Neuronal stem cell (in vitro differentiated cells): ENCODE results near the gene TEX29.

Experiments used
- DNase-seq: peaks from one replicate; pipeline ENCODE4 v3.0.0-alpha.2; 2013; ENCODE audit warnings: low spot score
- H2AFZ ChIP-seq: one replicate; pipeline ENCODE4 v1.6.1; 2013; ENCODE audit warnings: mild to moderate bottlenecking, low read length, inconsistent platforms
- H2AK5ac ChIP-seq: 2 replicates; pipeline ENCODE4 v1.6.1; 2013; ENCODE audit warnings: low read depth, mild to moderate bottlenecking, inconsistent platforms, low read length, moderate library complexity, mixed read lengths
- H2BK120ac ChIP-seq: 2 replicates; pipeline ENCODE4 v1.6.1; 2013; ENCODE audit warnings: low read depth, mild to moderate bottlenecking, inconsistent platforms, low read length, moderate library complexity, mixed read lengths
- H2BK12ac ChIP-seq: one replicate; pipeline ENCODE4 v1.6.1; 2013; ENCODE audit warnings: low read length, inconsistent platforms
- H2BK15ac ChIP-seq: 2 replicates; pipeline ENCODE4 v1.6.1; 2013; ENCODE audit warnings: mild to moderate bottlenecking, low read length, inconsistent platforms, mixed read lengths
- H2BK5ac ChIP-seq: one replicate; pipeline ENCODE4 v1.6.1; 2013; ENCODE audit warnings: inconsistent platforms, mild to moderate bottlenecking, low read length, moderate library complexity
- H3K14ac ChIP-seq: one replicate; pipeline ENCODE4 v1.6.1; 2013; ENCODE audit warnings: low read length, inconsistent platforms
- H3K18ac ChIP-seq: 2 replicates; pipeline ENCODE4 v1.6.1; 2013; ENCODE audit warnings: low read length, inconsistent platforms
- H3K23ac ChIP-seq: 2 replicates; pipeline ENCODE4 v1.6.1; 2013; ENCODE audit warnings: low read depth, mild to moderate bottlenecking, mixed read lengths, low read length, inconsistent platforms; ENCODE audit not compliant: poor library complexity
- H3K27ac ChIP-seq: replicated peaks from 3 replicates; pipeline ENCODE4 v1.5.1; 2013; ENCODE audit warnings: low read length, inconsistent platforms
- H3K27me3 ChIP-seq, 3 experiments: 2 replicates each; pipeline ENCODE4 v1.6.1; 2013; ENCODE audit warnings: low read length in 3 of 3, mild to moderate bottlenecking in 2 of 3, inconsistent platforms in 1 of 3, low read depth in 1 of 3, mixed read lengths in 1 of 3, moderate library complexity in 1 of 3; ENCODE audit not compliant: control insufficient read depth in 3 of 3, insufficient read depth in 3 of 3
- H3K36me3 ChIP-seq, 2 donors: replicated peaks in 1 of 2; 2 replicates each; pipeline ENCODE4 v1.6.1; 2013; ENCODE audit warnings: low read length in 2 of 2; ENCODE audit not compliant: control insufficient read depth in 2 of 2, insufficient read depth in 2 of 2
- H3K4ac ChIP-seq: 2 replicates; pipeline ENCODE4 v1.6.1; 2013; ENCODE audit warnings: inconsistent platforms, mild to moderate bottlenecking, low read length, moderate library complexity
- H3K4me1 ChIP-seq, 2 donors: 1 replicate in 1 of 2; 2 replicates in 1 of 2; pipeline ENCODE4 v1.6.1; 2013; ENCODE audit warnings: low read length in 2 of 2, low read depth in 1 of 2; ENCODE audit not compliant: control insufficient read depth in 2 of 2, insufficient read depth in 1 of 2
- H3K4me2 ChIP-seq: one replicate; pipeline ENCODE4 v1.6.1; 2013; ENCODE audit warnings: mild to moderate bottlenecking, low read length, inconsistent platforms; ENCODE audit not compliant: insufficient read depth, poor library complexity, severe bottlenecking
- H3K4me3 ChIP-seq, 2 donors: 2 replicates each; pipeline ENCODE4 v1.5.1; 2013; ENCODE audit warnings: low read length in 2 of 2, mild to moderate bottlenecking in 2 of 2, inconsistent platforms in 1 of 2, moderate library complexity in 1 of 2
- H3K79me1 ChIP-seq: one replicate; pipeline ENCODE4 v1.6.1; 2013; ENCODE audit warnings: low read depth, mild to moderate bottlenecking, inconsistent platforms, low read length, moderate library complexity
- H3K9ac ChIP-seq: one replicate; pipeline ENCODE4 v1.6.1; 2013; ENCODE audit warnings: mild to moderate bottlenecking, low read depth, low read length, inconsistent platforms; ENCODE audit not compliant: poor library complexity
- H3K9me3 ChIP-seq, 2 donors: replicated peaks in 1 of 2; 2 replicates each; pipeline versions ENCODE3 to v1.6.1; 2013; ENCODE audit warnings: low read length in 2 of 2, mild to moderate bottlenecking in 2 of 2, inconsistent platforms in 1 of 2, low read depth in 1 of 2, mixed read lengths in 1 of 2, moderate library complexity in 1 of 2; ENCODE audit not compliant: control insufficient read depth in 2 of 2, insufficient read depth in 1 of 2
- H4K8ac ChIP-seq: one replicate; pipeline ENCODE4 v1.6.1; 2013; ENCODE audit warnings: low read depth, mild to moderate bottlenecking, inconsistent platforms, low read length, moderate library complexity
- H4K91ac ChIP-seq: one replicate; pipeline ENCODE4 v1.6.1; 2013; ENCODE audit warnings: low read length, low read depth, mild to moderate bottlenecking, inconsistent platforms; ENCODE audit not compliant: poor library complexity
- WGBS, 2 donors: extraction: QIAGEN DNeasy Blood & Tissue Kit; methylation state at CpG; one replicate each; pipeline ENCODE4 v1.1.7; 2013; ENCODE audit warnings: missing lambda C conversion rate in 2 of 2, mixed read lengths in 1 of 2; ENCODE audit not compliant: insufficient read length in 2 of 2, insufficient replicate concordance in 1 of 2; ENCODE audit errors: extremely low coverage in 2 of 2; 5-methylcytosine and 5-hydroxymethylcytosine counted together

The TEX29 gene

DNA sequence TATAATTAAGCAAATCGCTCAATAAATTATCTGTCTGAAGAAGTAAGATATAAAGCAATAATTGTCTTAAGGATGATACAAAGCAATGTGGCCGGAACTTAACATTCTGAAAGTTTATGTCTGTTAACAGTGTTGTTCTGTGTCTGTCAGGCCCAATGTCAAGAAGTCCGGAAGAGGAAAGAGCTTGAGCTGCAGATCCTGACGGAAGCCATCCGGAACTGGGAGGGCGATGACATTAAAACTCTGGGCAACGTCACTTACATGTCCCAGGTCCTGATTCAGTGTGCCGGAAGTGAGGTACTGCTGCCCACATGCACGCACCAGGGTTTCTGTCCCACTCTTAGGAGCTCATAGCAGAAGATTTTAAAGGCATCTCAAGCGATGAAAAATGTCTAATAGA, 45.1 kb upstream of the TEX29 start:
- no peak overlapping the region for H2BK15ac ChIP-seq
- H4K91ac ChIP-seq, result no peak overlapping the region
- H3K18ac ChIP-seq, result no peak overlapping the region
- no peak overlapping the region for H3K4me3 ChIP-seq
- no peak overlapping the region for H2AFZ ChIP-seq
- H3K27ac ChIP-seq, result no peak overlapping the region
- WGBS, 2 donors, result no CpG with 5 or more reads among the region's 10 CpGs
- H2BK12ac ChIP-seq, result no peak overlapping the region
- no peak overlapping the region for H3K14ac ChIP-seq
- peaks cover 32 to 100% of the 10 kb centered on the region in 2 donors for H3K36me3 ChIP-seq
- no peak for DNase-seq
- no peak overlapping the region for H2BK120ac ChIP-seq
- no peaks in the 10 kb centered on the region for H3K4me1 ChIP-seq
- no peaks in the 10 kb centered on the region for H3K27me3 ChIP-seq
- no peak overlapping the region for H3K9ac ChIP-seq
- no peak overlapping the region for H4K8ac ChIP-seq
- no peaks in the 10 kb centered on the region for H3K9me3 ChIP-seq
- no peak overlapping the region for H2BK5ac ChIP-seq
- no peak overlapping the region for H3K23ac ChIP-seq
- no peak overlapping the region for H3K4ac ChIP-seq
- peaks cover 5% of the 10 kb centered on the region for H3K79me1 ChIP-seq
- no peak overlapping the region for H3K4me2 ChIP-seq
- no peak overlapping the region for H2AK5ac ChIP-seq

DNA sequence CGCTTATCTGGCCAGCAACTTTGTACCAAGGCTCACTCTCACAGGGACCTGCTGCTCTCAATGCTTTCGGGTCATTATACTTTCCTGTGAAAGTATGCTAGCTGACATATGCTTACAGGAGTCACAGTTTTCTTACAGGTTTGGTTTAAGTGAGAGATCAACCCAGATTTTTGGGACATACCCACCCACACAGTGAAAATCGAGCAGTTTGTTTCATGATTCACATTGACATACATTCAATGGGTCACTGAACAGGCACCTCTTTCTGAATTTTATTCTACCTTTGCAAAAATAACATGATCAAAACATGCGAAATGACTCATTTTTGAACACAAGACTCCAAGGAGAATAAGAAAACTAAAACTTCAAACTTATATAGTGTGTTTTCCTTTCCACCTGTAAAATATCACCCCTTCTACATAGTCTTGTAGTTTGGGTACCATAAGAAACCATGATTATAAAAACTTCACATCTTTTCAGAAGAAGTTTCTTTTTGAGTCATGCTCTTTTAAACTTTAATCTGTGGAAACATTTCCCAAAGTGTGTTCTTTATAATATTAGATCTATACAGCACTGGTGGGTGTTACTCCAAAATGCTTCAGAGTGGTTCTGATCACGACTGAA, 44.3 kb upstream of the TEX29 start:
- Histone ChIP-seq H3K4me2 (no peak overlapping the region), H4K91ac (no peak overlapping the region), H2AFZ (no peak overlapping the region), H4K8ac (no peak overlapping the region), H3K36me3 (peaks cover 34 to 99% of the 10 kb centered on the region in 2 donors), H2BK12ac (no peak overlapping the region), H3K4ac (no peak overlapping the region), H3K14ac (no peak overlapping the region), H3K9ac (no peak overlapping the region), H3K27ac (no peak overlapping the region), H2BK120ac (no peak overlapping the region), H2BK5ac (no peak overlapping the region), H3K23ac (no peak overlapping the region), H3K4me3 (no peak overlapping the region), H3K18ac (no peak overlapping the region), H3K79me1 (peaks cover 3% of the 10 kb centered on the region), H3K4me1 (no peaks in the 10 kb centered on the region), H2BK15ac (no peak overlapping the region), H2AK5ac (no peak overlapping the region), H3K27me3 (no peaks in the 10 kb centered on the region), H3K9me3 (no peaks in the 10 kb centered on the region)
- WGBS, 2 donors, result no CpG with 5 or more reads among the region's 5 CpGs
- DNase-seq, result no peak

DNA sequence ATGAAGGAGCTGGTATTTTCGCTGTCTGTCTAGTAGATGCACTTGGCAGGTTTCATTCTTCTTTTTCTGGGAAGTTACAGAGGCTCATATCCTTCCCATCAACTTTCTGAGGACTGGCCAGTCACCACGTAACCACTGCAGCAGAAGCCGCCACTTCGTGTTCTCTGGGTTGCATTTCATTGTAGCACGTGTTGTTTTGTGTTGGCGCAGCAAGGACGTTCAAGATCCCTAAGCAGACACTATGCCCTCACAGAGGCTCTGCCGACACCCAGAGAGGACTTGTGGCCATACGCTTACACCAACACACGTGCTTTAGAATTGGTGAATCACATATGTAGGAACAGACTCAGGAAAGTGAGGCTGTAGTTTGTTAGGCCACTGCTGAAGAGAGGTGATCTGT, 42.2 kb upstream of the TEX29 start:
- H2AK5ac ChIP-seq, result no peak overlapping the region
- no peak overlapping the region for H3K14ac ChIP-seq
- H3K27ac ChIP-seq, result no peak overlapping the region
- H2AFZ ChIP-seq, result no peak overlapping the region
- H2BK120ac ChIP-seq, result no peak overlapping the region
- H3K9ac ChIP-seq, result no peak overlapping the region
- no peaks in the 10 kb centered on the region for H3K4me1 ChIP-seq
- no peak overlapping the region for H4K91ac ChIP-seq
- H2BK5ac ChIP-seq, result no peak overlapping the region
- H3K23ac ChIP-seq, result no peak overlapping the region
- no peak overlapping the region for H4K8ac ChIP-seq
- H3K36me3 ChIP-seq, result peaks cover 32 to 99% of the 10 kb centered on the region in 2 donors
- H3K4me2 ChIP-seq, result no peak overlapping the region
- H2BK12ac ChIP-seq, result no peak overlapping the region
- peaks cover 5% of the 10 kb centered on the region for H3K79me1 ChIP-seq
- DNase-seq, result no peak
- no peak overlapping the region for H2BK15ac ChIP-seq
- no peak overlapping the region for H3K18ac ChIP-seq
- no peak overlapping the region for H3K4me3 ChIP-seq
- H3K4ac ChIP-seq, result no peak overlapping the region
- H3K9me3 ChIP-seq, result no peaks in the 10 kb centered on the region
- no peaks in the 10 kb centered on the region for H3K27me3 ChIP-seq
- WGBS, 2 donors, result no CpG with 5 or more reads among the region's 10 CpGs

DNA sequence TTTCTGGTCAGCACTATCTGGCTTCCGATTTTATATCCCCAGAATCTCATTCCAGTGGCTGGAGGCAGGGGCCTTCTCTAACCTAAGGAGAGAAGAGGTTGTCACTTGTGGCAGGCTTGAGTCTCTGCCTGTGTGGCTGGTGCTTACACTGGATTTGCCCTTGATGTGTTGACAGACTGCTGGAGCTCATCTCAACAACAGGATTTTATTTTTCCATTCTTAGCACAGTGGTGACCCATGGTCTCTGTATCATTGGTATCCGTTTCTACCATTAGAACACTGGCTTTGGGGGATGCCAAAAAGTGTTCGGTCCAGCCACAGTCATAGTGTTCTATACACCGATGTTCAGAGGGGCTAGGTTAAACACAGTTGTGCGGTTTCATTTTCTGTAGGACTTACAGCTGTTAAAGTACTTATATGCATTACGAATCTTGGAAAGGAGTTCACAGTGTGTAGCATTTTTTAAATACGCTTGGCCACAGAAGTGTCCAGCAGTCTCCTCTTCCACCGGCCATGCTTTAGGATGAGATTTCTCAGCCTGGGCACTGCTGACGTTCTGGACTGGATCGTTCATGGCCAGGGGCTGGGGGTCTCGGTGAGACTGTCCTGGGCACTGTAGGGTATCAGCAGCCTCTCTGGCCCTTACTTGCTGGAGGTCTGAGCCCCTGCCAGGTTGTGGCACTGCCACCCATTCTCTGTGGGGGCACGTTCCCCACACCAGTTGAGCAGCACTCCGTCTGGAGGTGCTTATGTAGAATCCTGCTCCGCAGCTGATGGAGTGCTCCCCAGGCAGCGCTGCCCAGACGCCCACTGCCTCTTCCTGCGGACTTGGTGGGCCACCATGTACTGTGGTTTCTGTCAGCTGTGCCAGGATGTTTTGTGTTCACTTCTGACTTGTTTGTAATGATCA, 41.4 kb upstream of the TEX29 start:
- Histone ChIP-seq H2BK12ac (no peak overlapping the region), H4K91ac (no peak overlapping the region), H3K4me1 (no peaks in the 10 kb centered on the region), H3K18ac (no peak overlapping the region), H3K27me3 (no peaks in the 10 kb centered on the region), H3K14ac (no peak overlapping the region), H3K4ac (peak overlapping the region; percentile 66), H2BK15ac (no peak overlapping the region), H2BK120ac (no peak overlapping the region), H3K79me1 (peaks cover 5% of the 10 kb centered on the region), H3K4me3 (no peak overlapping the region), H3K9me3 (no peaks in the 10 kb centered on the region), H2AFZ (no peak overlapping the region), H3K4me2 (no peak overlapping the region), H3K27ac (no peak overlapping the region), H3K36me3 (peaks cover 33 to 99% of the 10 kb centered on the region in 2 donors), H3K9ac (no peak overlapping the region), H4K8ac (no peak overlapping the region), H3K23ac (no peak overlapping the region), H2AK5ac (no peak overlapping the region), H2BK5ac (no peak overlapping the region)
- no CpG with 5 or more reads among the region's 17 CpGs for WGBS, 2 donors
- DNase-seq, result no peak
